Endothelial cell (in vitro differentiated cells): ENCODE measurements around the gene NBPF3. TPM values are rescaled to one million over a fixed set of nuclear protein-coding genes. Genes with fewer than 3 reads are reported as not detected.
"Not testable (repeated sequence)": the region's sequence is repeated elsewhere in the genome, so short reads cannot be mapped to it uniquely, and the experiment has no call there.

Source experiments
- DNase-seq: peaks from one replicate; pipeline ENCODE4 v3.0.0; 2021; ENCODE audit warnings: low spot score
- H3K27ac Mint-ChIP-seq: one replicate; pipeline ENCODE4 v1.8.0; 2021; ENCODE audit warnings: mixed read lengths, inconsistent platforms; ENCODE audit not compliant: unreplicated experiment
- H3K27me3 Mint-ChIP-seq: one replicate; pipeline ENCODE4 v1.8.0; 2021; ENCODE audit warnings: mild to moderate bottlenecking, moderate library complexity, mixed read lengths, inconsistent platforms; ENCODE audit not compliant: unreplicated experiment
- H3K36me3 Mint-ChIP-seq: one replicate; pipeline ENCODE4 v1.8.0; 2021; ENCODE audit warnings: mild to moderate bottlenecking, low read depth, mixed read lengths, inconsistent platforms; ENCODE audit not compliant: unreplicated experiment
- H3K4me1 Mint-ChIP-seq: one replicate; pipeline ENCODE4 v1.8.0; 2021; ENCODE audit warnings: mild to moderate bottlenecking, mixed read lengths, inconsistent platforms; ENCODE audit not compliant: unreplicated experiment
- H3K4me3 Mint-ChIP-seq: one replicate; pipeline ENCODE4 v1.8.0; 2021; ENCODE audit warnings: mild to moderate bottlenecking, mixed read lengths, inconsistent platforms; ENCODE audit not compliant: unreplicated experiment
- H3K9me3 Mint-ChIP-seq: one replicate; pipeline ENCODE4 v1.8.0; 2021; ENCODE audit warnings: mixed read lengths, inconsistent platforms; ENCODE audit not compliant: unreplicated experiment
- CTCF ChIP-seq: fragments of 200-600 bp; sonication (generic); IDR thresholded peaks from one replicate; pipeline ENCODE4 v1.5.0; 2021; ENCODE audit warnings: antibody characterized with exemption; ENCODE audit not compliant: unreplicated experiment
- total RNA-seq: library from RNA; stranded (reverse); fragmentation: NEBNext Ultra II Directional; extraction: Animal tissue kit (Norgen Biotek cat#: 25700); gene quantifications from one replicate; pipeline ENCODE4 v1.2.1, GENCODE V29; 2021; ENCODE audit not compliant: unreplicated experiment

NBPF3 gene
- total RNA-seq, 1 donor from 2014 or later: 11.1 TPM

GRCh38 chr1:21429210-21429609, 10.7 kb upstream of the NBPF3 start:
- not testable (repeated sequence) for H3K9me3 Mint-ChIP-seq, H3K27me3 Mint-ChIP-seq, H3K27ac Mint-ChIP-seq, H3K36me3 Mint-ChIP-seq, DNase-seq, H3K4me1 Mint-ChIP-seq, H3K4me3 Mint-ChIP-seq

- not testable (repeated sequence) for H3K4me1 Mint-ChIP-seq, H3K27me3 Mint-ChIP-seq, H3K4me3 Mint-ChIP-seq, H3K9me3 Mint-ChIP-seq, H3K27ac Mint-ChIP-seq, H3K36me3 Mint-ChIP-seq, DNase-seq
Measured at GRCh38 chr1:21430875-21431274, 9.1 kb upstream of the NBPF3 start.

GRCh38 chr1:21434394-21434793, 5.5 kb upstream of the NBPF3 start:
- no peak overlapping the region for H3K27ac Mint-ChIP-seq
- no peaks in the 10 kb centered on the region for H3K4me1 Mint-ChIP-seq
- H3K4me3 Mint-ChIP-seq: no peak overlapping the region
- no peaks in the 10 kb centered on the region for H3K36me3 Mint-ChIP-seq
- no peaks in the 10 kb centered on the region for H3K9me3 Mint-ChIP-seq
- no peak for DNase-seq
- no peak for TF ChIP-seq CTCF
- H3K27me3 Mint-ChIP-seq: peaks cover 3% of the 10 kb centered on the region

- Mint-ChIP-seq H3K27ac (no peak overlapping the region), H3K36me3 (peaks cover 2% of the 10 kb centered on the region), H3K9me3 (no peaks in the 10 kb centered on the region), H3K4me3 (no peak overlapping the region), H3K4me1 (peaks cover 6% of the 10 kb centered on the region), H3K27me3 (peaks cover 3% of the 10 kb centered on the region)
- DNase-seq: no peak
- TF ChIP-seq CTCF: no peak
Measured at GRCh38 chr1:21435646-21436487, 4.1 kb upstream of the NBPF3 start.

GRCh38 chr1:21436488-21437340, 3.2 kb upstream of the NBPF3 start:
- Mint-ChIP-seq H3K9me3 (no peaks in the 10 kb centered on the region), H3K4me3 (peak overlapping the region; percentile 79), H3K4me1 (peaks cover 8% of the 10 kb centered on the region), H3K27me3 (peaks cover 3% of the 10 kb centered on the region), H3K27ac (no peak overlapping the region), H3K36me3 (peaks cover 4% of the 10 kb centered on the region)
- TF ChIP-seq CTCF: no peak
- peak; percentile 29 for DNase-seq

- DNase-seq: no peak
- H3K36me3 Mint-ChIP-seq: peaks cover 4% of the 10 kb centered on the region
Measured at GRCh38 chr1:21437341-21437640, 2.6 kb upstream of the NBPF3 start.

GRCh38 chr1:21438646-21439312, 1.2 kb upstream of the NBPF3 start:
- H3K4me3 Mint-ChIP-seq: peak overlapping the region; percentile 94
- H3K4me1 Mint-ChIP-seq, H3K27me3 Mint-ChIP-seq, H3K9me3 Mint-ChIP-seq, H3K27ac Mint-ChIP-seq, H3K36me3 Mint-ChIP-seq, DNase-seq: not testable (repeated sequence)

More at GRCh38 chr1:21437341-21437640, 2.6 kb upstream of the NBPF3 start:
- H3K27me3 Mint-ChIP-seq: peaks cover 3% of the 10 kb centered on the region
- peaks cover 8% of the 10 kb centered on the region for H3K4me1 Mint-ChIP-seq
- H3K4me3 Mint-ChIP-seq: no peak overlapping the region
- H3K9me3 Mint-ChIP-seq: no peaks in the 10 kb centered on the region
- H3K27ac Mint-ChIP-seq: no peak overlapping the region
- TF ChIP-seq CTCF: no peak
